HepG2 (cell line): ENCODE results near the gene MLLT1. TPM values are rescaled to one million over a fixed set of nuclear protein-coding genes. Genes with fewer than 3 reads are reported as not detected.

Experiments
- AKAP8 ChIP-seq: sonication (generic); formaldehyde crosslinking; IDR thresholded peaks from 2 replicates; pipeline ENCODE4 v1.5.1; 2020; ENCODE audit warnings: mild to moderate bottlenecking, missing genetic modification reagents
- BRD4 ChIP-seq: sonication (generic); formaldehyde crosslinking; IDR thresholded peaks from 2 replicates; pipeline ENCODE4 v1.4.0; 2020; ENCODE audit warnings: missing genetic modification reagents
- CCDC6 ChIP-seq: sonication (generic); formaldehyde crosslinking; IDR thresholded peaks from 2 replicates; pipeline ENCODE4 v1.8.1; 2022; ENCODE audit warnings: mild to moderate bottlenecking, missing genetic modification reagents, moderate library complexity
- MEF2D ChIP-seq: sonication (generic); formaldehyde crosslinking; IDR thresholded peaks from 2 replicates; pipeline ENCODE4 v1.5.1; 2020; ENCODE audit warnings: mild to moderate bottlenecking, missing genetic modification reagents
- RXRB ChIP-seq: IDR thresholded peaks from 2 replicates; pipeline ENCODE4 v1.6.1; 2016; ENCODE audit warnings: borderline replicate concordance, missing genetic modification reagents, missing compliant biosample characterization
- SALL1 ChIP-seq: sonication (generic); formaldehyde crosslinking; IDR thresholded peaks from 2 replicates; pipeline ENCODE4 v1.8.0; 2022; ENCODE audit warnings: mild to moderate bottlenecking, missing genetic modification reagents
- SP2 ChIP-seq: sonication (generic); formaldehyde crosslinking; IDR thresholded peaks from 2 replicates; pipeline ENCODE4 v1.5.1; 2020; ENCODE audit warnings: mild to moderate bottlenecking, missing genetic modification reagents
- THAP11 ChIP-seq: IDR thresholded peaks from 2 replicates; pipeline ENCODE4 v1.6.1; 2016; ENCODE audit warnings: missing biosample characterization, missing genetic modification reagents
- TMF1 ChIP-seq: sonication (generic); formaldehyde crosslinking; IDR thresholded peaks from 2 replicates; pipeline ENCODE4 v1.8.1; 2022; ENCODE audit warnings: low read depth, missing genetic modification reagents
- UBTF ChIP-seq: sonication (generic); formaldehyde crosslinking; IDR thresholded peaks from 2 replicates; pipeline ENCODE4 v1.4.0; 2020; ENCODE audit warnings: mild to moderate bottlenecking, missing genetic modification reagents
- ZFP36L1 ChIP-seq: sonication (generic); formaldehyde crosslinking; IDR thresholded peaks from 2 replicates; pipeline ENCODE4 v1.8.0; 2022; ENCODE audit warnings: mild to moderate bottlenecking, missing genetic modification reagents, moderate library complexity
- ZHX2 ChIP-seq, 2 experiments: sonication (generic) in 1 of 2; formaldehyde crosslinking in 1 of 2; IDR thresholded peaks; 2 replicates each; pipeline versions ENCODE4 v1.6.1 to v1.9.0; 2014 to 2022; ENCODE audit warnings: antibody characterized with exemption in 1 of 2, borderline replicate concordance in 1 of 2, inconsistent platforms in 1 of 2, low read depth in 1 of 2, missing genetic modification reagents in 1 of 2
- ZKSCAN1 ChIP-seq: fragments of 150-350 bp; IDR thresholded peaks from 2 replicates; pipeline ENCODE4 v1.6.1; 2014; ENCODE audit warnings: low read length
- ZKSCAN5 ChIP-seq: sonication (generic); formaldehyde crosslinking; IDR thresholded peaks from 2 replicates; pipeline ENCODE4 v1.5.1; 2020; ENCODE audit warnings: mild to moderate bottlenecking, missing genetic modification reagents
- ZNF530 ChIP-seq: sonication (generic); formaldehyde crosslinking; IDR thresholded peaks from 2 replicates; pipeline ENCODE4 v1.5.0; 2020; ENCODE audit warnings: low read depth, mild to moderate bottlenecking, missing genetic modification reagents
- ZNF607 ChIP-seq: sonication (generic); formaldehyde crosslinking; IDR thresholded peaks from 2 replicates; pipeline ENCODE4 v1.5.1; 2020; ENCODE audit warnings: missing genetic modification reagents, mild to moderate bottlenecking, borderline replicate concordance
- ZNF770 ChIP-seq: sonication (generic); formaldehyde crosslinking; IDR thresholded peaks from 2 replicates; pipeline ENCODE4 v1.5.0; 2020; ENCODE audit warnings: mild to moderate bottlenecking, missing genetic modification reagents
- ZNF83 ChIP-seq: sonication (generic); formaldehyde crosslinking; IDR thresholded peaks from 2 replicates; pipeline ENCODE4 v1.4.0; 2020; ENCODE audit warnings: missing genetic modification reagents, mild to moderate bottlenecking, borderline replicate concordance
- ZSCAN20 ChIP-seq: sonication (generic); formaldehyde crosslinking; IDR thresholded peaks from 2 replicates; pipeline ENCODE4 v1.4.0; 2020; ENCODE audit warnings: missing genetic modification reagents, mild to moderate bottlenecking, borderline replicate concordance
- polyA plus RNA-seq, 8 experiments: library from polyadenylated mRNA; depleted of rRNA in 3 of 8; stranded (reverse) in 7 of 8; unstranded in 1 of 8; fragments of >200 nt; fragmentation: Illumina TruSeq in 4 of 8; extraction: Trizol in 4 of 8; gene quantifications; 2 replicates each; pipeline versions ENCODE4 v1.2.1 to v1.2.3, GENCODE V29; 2011 to 2016; ENCODE audit warnings: low read depth in 4 of 8, missing spikeins in 1 of 8, mixed read lengths in 1 of 8; ENCODE audit not compliant: insufficient read depth in 1 of 8
- total RNA-seq, 5 experiments: library from RNA; depleted of rRNA; stranded (reverse); fragments of >200 nt; fragmentation: Illumina TruSeq; extraction: Trizol; gene quantifications; 2 replicates each; pipeline ENCODE4 v1.2.3, GENCODE V29; 2016; ENCODE audit warnings: low read depth in 1 of 5

Gene MLLT1
- total and polyA plus RNA-seq, 2 of the 13 experiments (the other 11 are each of a cell fraction or from before 2014, with no cell fraction given) = 11.7 to 12.2 TPM

GRCh38 chr19:6279931-6280591, at the start of gene MLLT1 (continued):
- 0 out of 2 replicates have a peak, but pooled peaks have one; percentile 41 for TF ChIP-seq ZNF83 (CRISPR knock-in tag)
- peak; percentile 74 for TF ChIP-seq ZNF770 (CRISPR knock-in tag)
- TF ChIP-seq AKAP8 = 0 out of 2 replicates have a peak, but pooled peaks have one; percentile 60
- peak; percentile 72; the same call in 1 of the 2 replicates for TF ChIP-seq ZNF607
- no peak for TF ChIP-seq TMF1 (CRISPR knock-in tag)
- TF ChIP-seq BRD4 = no peak
- TF ChIP-seq SALL1 = peak; percentile 70; the same call in 1 of the 2 replicates
- TF ChIP-seq CCDC6 = 0 out of 2 replicates have a peak, but pooled peaks have one; percentile 23
- no peak for TF ChIP-seq ZKSCAN5
- no peak for TF ChIP-seq ZHX2 (IDR thresholded peaks at IDR 0.05; ENCODE audit: low read depth)
- TF ChIP-seq ZHX2 (CRISPR knock-in tag; IDR thresholded peaks at IDR 0.05; ENCODE audit: borderline replicate concordance) = 0 out of 2 replicates have a peak, but pooled peaks have one; percentile 24
- TF ChIP-seq ZSCAN20 (CRISPR knock-in tag) = peak; percentile 48; the same call in 1 of the 2 replicates
- TF ChIP-seq ZNF530 = no peak
- peak; percentile 85 for TF ChIP-seq THAP11 (CRISPR knock-in tag)
- peak; percentile 33; the same call in 1 of the 2 replicates for TF ChIP-seq UBTF (CRISPR knock-in tag)
- TF ChIP-seq RXRB (CRISPR knock-in tag) = no peak
- TF ChIP-seq ZFP36L1 (CRISPR knock-in tag) = peak; percentile 40; the same call in 1 of the 2 replicates
- 0 out of 2 replicates have a peak, but pooled peaks have one; percentile 29 for TF ChIP-seq MEF2D (CRISPR knock-in tag)
- TF ChIP-seq ZKSCAN1 = peak; percentile 31; the same call in 1 of the 2 replicates
- peak; percentile 93 for TF ChIP-seq SP2 (CRISPR knock-in tag)
